ENCODE results near the gene PPFIA1. TPM values are rescaled to one million over a fixed set of nuclear protein-coding genes. Genes with fewer than 3 reads are reported as not detected.

Gene PPFIA1
- total RNA-seq, 1 experiment from 2014 or later: 63.4 TPM

DNA sequence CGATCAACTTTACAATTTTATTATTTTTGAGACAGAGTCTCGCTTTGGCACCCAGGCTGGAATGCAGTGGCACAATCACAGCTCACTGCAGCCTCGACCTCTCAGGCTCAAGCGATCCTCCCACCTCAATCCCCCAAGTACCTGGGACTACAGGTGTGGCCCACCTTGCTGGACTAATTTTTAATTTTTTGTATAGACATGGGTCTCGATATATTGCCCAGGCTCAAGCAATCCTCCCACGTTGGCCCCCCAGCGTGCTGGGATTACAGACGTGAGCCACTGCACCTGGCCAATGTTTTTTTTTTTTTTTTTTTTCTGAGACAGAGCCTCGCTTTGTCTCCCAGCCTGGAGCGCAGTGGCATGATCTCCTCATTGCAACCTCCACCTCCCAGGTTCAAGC is 2.0 kb upstream of the PPFIA1 start:
- H2AK5ac ChIP-seq (ENCODE audit: insufficient read length, low read length): no peak overlapping the region
- no peak overlapping the region for H4K5ac ChIP-seq (ENCODE audit: insufficient read length, low read depth, low read length)
- no peak overlapping the region for H3K14ac ChIP-seq (ENCODE audit: insufficient read depth, low read length)
- Mint-ChIP-seq H3K4me1 (peaks cover 24 to 26% of the 10 kb centered on the region in 2 experiments), H3K27ac (no peak overlapping the region), H3K4me3 (peak overlapping the region in 1 of 2 experiments; percentile 89; a peak in 1 of 5 replicates), H3K27me3 (ENCODE audit: low read depth) (peaks cover 5% of the 10 kb centered on the region), H3K36me3 (ENCODE audit: insufficient read depth in 1 of 3, low read depth in 3 of 3) (peaks cover 10 to 17% (median 16%) of the 10 kb centered on the region in 3 experiments), H3K9me3 (no peaks in the 10 kb centered on the region)
- peaks cover 13% of the 10 kb centered on the region for H3K79me2 ChIP-seq (ENCODE audit: insufficient read depth, low read length)
- no peak overlapping the region for H2BK120ac ChIP-seq (ENCODE audit: low read depth, low read length, poor library complexity, severe bottlenecking)
- H3K18ac ChIP-seq (ENCODE audit: insufficient read length, low read depth, low read length): no peak overlapping the region
- no peaks in the 10 kb centered on the region; the same call in 1 of the 2 replicates for H3K4me1 ChIP-seq (ENCODE audit: insufficient read depth, low read length)
- no peak overlapping the region for H2BK20ac ChIP-seq (ENCODE audit: low read depth, low read length, poor library complexity, severe bottlenecking)
- no peak overlapping the region for H3K4me2 ChIP-seq (ENCODE audit: insufficient read depth, insufficient read length, low read length)
- no peak overlapping the region for H2BK12ac ChIP-seq (ENCODE audit: insufficient read length, low read depth, low read length)
- H3K23ac ChIP-seq (ENCODE audit: insufficient read length, low read depth, low read length): no peak overlapping the region
- no peak overlapping the region for H2BK15ac ChIP-seq (ENCODE audit: low read depth, low read length)
- no peak overlapping the region for H3K27ac ChIP-seq (ENCODE audit: insufficient read length, low read depth, low read length)
- no CpG with 5 or more reads among the region's 10 CpGs for WGBS (ENCODE audit: extremely low coverage, insufficient read length, low lambda C conversion rate)
- H3K56ac ChIP-seq (ENCODE audit: insufficient read length, low read depth, low read length): no peak overlapping the region
- no peak overlapping the region for H2AFZ ChIP-seq (ENCODE audit: low read length)
- no peak overlapping the region for H4K91ac ChIP-seq (ENCODE audit: insufficient read length, low read depth, low read length)
- no peak for DNase-seq
- H2BK5ac ChIP-seq (ENCODE audit: insufficient read length, low read length): no peak overlapping the region
- no peaks in the 10 kb centered on the region for H3K79me1 ChIP-seq (ENCODE audit: insufficient read depth, low read depth, low read length, poor library complexity, severe bottlenecking)
- no peaks in the 10 kb centered on the region for H3K27me3 ChIP-seq (ENCODE audit: insufficient read depth, low read length)
- no peak overlapping the region for H3K4ac ChIP-seq (ENCODE audit: low read depth, low read length)
- peaks cover 5% of the 10 kb centered on the region for H3K23me2 ChIP-seq (ENCODE audit: insufficient read length, low read depth, low read length, poor library complexity, severe bottlenecking)
- H3K9me3 ChIP-seq (ENCODE audit: control insufficient read depth, low read depth, low read length): no peaks in the 10 kb centered on the region
- H3K9ac ChIP-seq (ENCODE audit: extremely low read depth, insufficient read length, low read length): no peak overlapping the region
- TF ChIP-seq, protein P1, sequence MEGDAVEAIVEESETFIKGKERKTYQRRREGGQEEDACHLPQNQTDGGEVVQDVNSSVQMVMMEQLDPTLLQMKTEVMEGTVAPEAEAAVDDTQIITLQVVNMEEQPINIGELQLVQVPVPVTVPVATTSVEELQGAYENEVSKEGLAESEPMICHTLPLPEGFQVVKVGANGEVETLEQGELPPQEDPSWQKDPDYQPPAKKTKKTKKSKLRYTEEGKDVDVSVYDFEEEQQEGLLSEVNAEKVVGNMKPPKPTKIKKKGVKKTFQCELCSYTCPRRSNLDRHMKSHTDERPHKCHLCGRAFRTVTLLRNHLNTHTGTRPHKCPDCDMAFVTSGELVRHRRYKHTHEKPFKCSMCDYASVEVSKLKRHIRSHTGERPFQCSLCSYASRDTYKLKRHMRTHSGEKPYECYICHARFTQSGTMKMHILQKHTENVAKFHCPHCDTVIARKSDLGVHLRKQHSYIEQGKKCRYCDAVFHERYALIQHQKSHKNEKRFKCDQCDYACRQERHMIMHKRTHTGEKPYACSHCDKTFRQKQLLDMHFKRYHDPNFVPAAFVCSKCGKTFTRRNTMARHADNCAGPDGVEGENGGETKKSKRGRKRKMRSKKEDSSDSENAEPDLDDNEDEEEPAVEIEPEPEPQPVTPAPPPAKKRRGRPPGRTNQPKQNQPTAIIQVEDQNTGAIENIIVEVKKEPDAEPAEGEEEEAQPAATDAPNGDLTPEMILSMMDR (conservative IDR thresholded peaks at IDR 0.05): no peak
- H4K20me1 ChIP-seq (ENCODE audit: control insufficient read depth, insufficient read depth, insufficient read length): no peaks in the 10 kb centered on the region
- no peak overlapping the region for H3T11ph ChIP-seq (ENCODE audit: low read length)
- H4K8ac ChIP-seq (replicated peaks; ENCODE audit: insufficient read length, low read depth, low read length): no peak overlapping the region

All from H9 (cell line).